Activated CD8-positive, alpha-beta memory T cell treated with anti-CD3 and anti-CD28 coated beads, Interleukin-2, amount 50 U/mL, for 24 hours (primary cell): ENCODE measurements around the gene PSMD13.

Experiments used
- DNase-seq: peaks from one replicate; pipeline ENCODE4 v3.0.0-alpha.2; 2020; ENCODE audit errors: extremely low read depth

The PSMD13 gene

GRCh38 chr11:299081-299891, 62.5 kb downstream of the PSMD13 start, which contains the start of gene IFITM5:
Gene IFITM5, minus strand, starts transcription at chr11:299526. Its CDS starts 36 bp downstream, at chr11:299490.
- DNase-seq, result no peak

GRCh38 chr11:299951-300735, 63.4 kb downstream of the PSMD13 start:
- no peak for DNase-seq
